Measurements from ENCODE around the gene LFNG. TPM values are rescaled to one million over a fixed set of nuclear protein-coding genes. Genes with fewer than 3 reads are reported as not detected.

Gene LFNG
- total RNA-seq, 1 experiment from 2014 or later, result 21.3 TPM

DNA sequence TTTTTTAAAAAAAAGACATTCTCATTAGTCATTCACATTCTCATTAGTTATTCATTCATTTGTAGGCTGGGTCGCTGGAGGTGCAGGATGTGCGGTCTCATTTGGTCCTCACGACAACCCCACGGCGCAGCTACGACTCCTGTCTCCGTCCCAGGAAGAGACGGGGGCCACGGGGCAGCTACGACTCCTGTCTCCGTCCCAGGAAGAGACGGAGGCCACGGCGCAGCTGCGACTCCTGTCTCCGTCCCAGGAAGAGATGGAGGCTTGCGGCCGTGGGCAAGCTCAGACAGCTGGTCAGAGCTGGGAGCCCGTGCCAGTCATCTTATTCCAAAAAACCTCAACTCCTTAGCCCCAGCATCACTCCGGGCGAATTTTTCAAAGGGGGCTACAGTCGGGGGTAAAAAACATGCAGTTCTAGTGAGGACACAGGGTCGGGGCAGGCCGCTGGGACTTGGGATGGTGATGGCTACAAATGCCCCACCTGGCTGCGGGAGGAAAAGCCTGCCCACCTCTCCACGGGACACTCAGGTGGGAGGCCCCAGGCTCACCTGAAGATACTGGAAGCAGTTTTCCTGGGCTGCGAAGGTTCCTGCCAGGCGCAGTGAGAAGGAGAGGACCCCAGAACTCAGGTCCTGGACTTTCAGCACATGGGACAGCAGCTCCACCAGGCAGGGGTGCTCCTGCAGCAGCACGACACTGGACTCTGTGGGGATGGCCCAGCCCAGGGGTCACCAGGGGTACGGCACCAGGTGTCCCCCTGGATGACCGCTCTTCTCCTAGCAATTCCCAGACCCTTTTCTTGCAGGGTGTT, 27.4 kb downstream of the LFNG start:
- no peak overlapping the region for H3K4me2 ChIP-seq
- CTCF ChIA-PET, result no interaction called here

DNA sequence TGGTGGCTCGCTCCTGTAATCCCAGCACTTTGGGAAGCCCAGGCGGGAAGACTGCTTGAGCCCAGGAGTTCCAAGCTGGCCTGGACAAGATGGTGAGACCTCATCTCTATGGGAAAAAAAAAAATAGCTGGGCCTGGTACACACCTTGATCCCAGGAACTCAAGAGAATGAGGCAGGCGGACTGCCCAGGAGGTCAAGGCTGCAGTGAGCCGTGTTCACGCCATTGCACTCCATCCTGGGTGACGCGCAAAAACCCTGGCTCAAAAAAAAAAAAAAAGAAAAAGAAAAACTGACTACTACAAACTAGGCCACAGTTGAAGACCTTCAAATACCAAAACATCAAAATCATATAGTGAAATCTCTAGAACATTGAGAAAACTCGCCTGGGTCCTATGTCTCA, 31.8 kb downstream of the LFNG start:
- Histone ChIP-seq H3F3A (ENCODE audit: insufficient read depth, low read depth) (peaks cover 31% of the 10 kb centered on the region), H3K27me3 (ENCODE audit: insufficient read depth, low read depth) (no peaks in the 10 kb centered on the region), H3K4me3 (no peak overlapping the region), H3K79me2 (ENCODE audit: low read depth) (peaks cover 26% of the 10 kb centered on the region), H4K20me1 (ENCODE audit: insufficient read depth) (peaks cover 27% of the 10 kb centered on the region), H3K9me2 (ENCODE audit: insufficient read depth) (no peaks in the 10 kb centered on the region), H3K4me2 (no peak overlapping the region), H3K36me3 (ENCODE audit: low read depth) (peaks cover 15% of the 10 kb centered on the region), H2AFZ (no peak overlapping the region), H3K4me1 (replicated peaks; ENCODE audit: insufficient read depth) (peaks cover 22% of the 10 kb centered on the region), H3K27ac (no peak overlapping the region), H3K9me3 (ENCODE audit: insufficient read depth, low read depth) (no peaks in the 10 kb centered on the region)
- no peak for TF ChIP-seq EZH2 (IDR thresholded peaks at IDR 0.05; ENCODE audit: low read depth)
- TF ChIP-seq, protein P1, sequence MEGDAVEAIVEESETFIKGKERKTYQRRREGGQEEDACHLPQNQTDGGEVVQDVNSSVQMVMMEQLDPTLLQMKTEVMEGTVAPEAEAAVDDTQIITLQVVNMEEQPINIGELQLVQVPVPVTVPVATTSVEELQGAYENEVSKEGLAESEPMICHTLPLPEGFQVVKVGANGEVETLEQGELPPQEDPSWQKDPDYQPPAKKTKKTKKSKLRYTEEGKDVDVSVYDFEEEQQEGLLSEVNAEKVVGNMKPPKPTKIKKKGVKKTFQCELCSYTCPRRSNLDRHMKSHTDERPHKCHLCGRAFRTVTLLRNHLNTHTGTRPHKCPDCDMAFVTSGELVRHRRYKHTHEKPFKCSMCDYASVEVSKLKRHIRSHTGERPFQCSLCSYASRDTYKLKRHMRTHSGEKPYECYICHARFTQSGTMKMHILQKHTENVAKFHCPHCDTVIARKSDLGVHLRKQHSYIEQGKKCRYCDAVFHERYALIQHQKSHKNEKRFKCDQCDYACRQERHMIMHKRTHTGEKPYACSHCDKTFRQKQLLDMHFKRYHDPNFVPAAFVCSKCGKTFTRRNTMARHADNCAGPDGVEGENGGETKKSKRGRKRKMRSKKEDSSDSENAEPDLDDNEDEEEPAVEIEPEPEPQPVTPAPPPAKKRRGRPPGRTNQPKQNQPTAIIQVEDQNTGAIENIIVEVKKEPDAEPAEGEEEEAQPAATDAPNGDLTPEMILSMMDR (conservative IDR thresholded peaks at IDR 0.05), result no peak
- ChIA-PET CTCF (interaction anchor here (0.7 kb wide), 1 partner anchor 23 kb away, joined by 6 read pairs; no protein-coding TSS in a partner anchor), POLR2A (ENCODE audit: unreplicated experiment) (no interaction called here)
- DNase-seq, result no peak
- intact Hi-C loops (cut with micrococcal nuclease; ENCODE audit: unreplicated experiment), result no loop called here
- BruUV-seq (replicated peaks), result no TSS peak

More for the DNA sequence above, 27.4 kb downstream of the LFNG start:
- POLR2A ChIA-PET (ENCODE audit: unreplicated experiment), result interaction anchor here (0.6 kb wide), 1 partner anchor 25 kb away, joined by 4 read pairs; no protein-coding TSS in a partner anchor
- Histone ChIP-seq H3F3A (ENCODE audit: insufficient read depth, low read depth) (peaks cover 18% of the 10 kb centered on the region; the same call in 1 of the 2 replicates), H3K79me2 (ENCODE audit: low read depth) (no peaks in the 10 kb centered on the region), H3K4me3 (no peak overlapping the region), H3K9me3 (ENCODE audit: insufficient read depth, low read depth) (no peaks in the 10 kb centered on the region), H3K9me2 (ENCODE audit: insufficient read depth) (no peaks in the 10 kb centered on the region), H3K36me3 (ENCODE audit: low read depth) (peaks cover 20% of the 10 kb centered on the region), H3K27ac (no peak overlapping the region), H3K27me3 (ENCODE audit: insufficient read depth, low read depth) (no peaks in the 10 kb centered on the region), H4K20me1 (ENCODE audit: insufficient read depth) (peaks cover 13% of the 10 kb centered on the region; the same call in 1 of the 2 replicates), H2AFZ (no peak overlapping the region), H3K4me1 (replicated peaks; ENCODE audit: insufficient read depth) (no peaks in the 10 kb centered on the region)
- no peak for TF ChIP-seq EZH2 (IDR thresholded peaks at IDR 0.05; ENCODE audit: low read depth)
- TF ChIP-seq, protein P1 (conservative IDR thresholded peaks at IDR 0.05), result no peak
- BruUV-seq (replicated peaks), result no TSS peak
- DNase-seq, result no peak
- intact Hi-C loops (cut with micrococcal nuclease; ENCODE audit: unreplicated experiment), result loop anchor here (10.0 kb wide), 1 partner anchor 1702 kb away; no protein-coding TSS in a partner anchor

DNA sequence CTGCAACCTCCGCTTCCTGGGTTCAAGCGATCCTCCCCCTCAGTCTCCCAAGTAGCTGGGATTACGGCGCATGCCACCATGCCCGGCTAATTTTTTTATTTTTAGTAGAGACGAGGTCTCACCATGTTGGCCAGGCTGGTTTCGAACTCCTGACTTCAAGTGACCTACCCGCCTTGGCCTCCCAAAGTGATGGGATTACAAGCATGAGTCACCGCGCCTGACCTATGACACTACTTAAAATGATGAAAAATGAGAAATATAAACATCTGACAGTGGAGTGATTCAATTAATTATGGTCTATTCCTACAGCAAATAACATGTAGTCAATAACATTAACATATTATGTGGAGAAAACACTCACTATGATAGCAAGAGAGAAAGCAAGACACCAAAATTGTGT, 33.5 kb downstream of the LFNG start:
- ChIA-PET POLR2A (ENCODE audit: unreplicated experiment) (no interaction called here), CTCF (interaction anchor here (0.7 kb wide), 1 partner anchor 169 kb away, joined by 3 read pairs; no protein-coding TSS in a partner anchor)
- Histone ChIP-seq H3K27ac (no peak overlapping the region), H3K4me2 (peak overlapping the region; percentile 98), H3K9me2 (ENCODE audit: insufficient read depth) (no peaks in the 10 kb centered on the region), H2AFZ (no peak overlapping the region), H3F3A (ENCODE audit: insufficient read depth, low read depth) (peaks cover 39% of the 10 kb centered on the region), H3K36me3 (ENCODE audit: low read depth) (peaks cover 14% of the 10 kb centered on the region), H3K4me3 (no peak overlapping the region), H3K9me3 (ENCODE audit: insufficient read depth, low read depth) (no peaks in the 10 kb centered on the region), H3K79me2 (ENCODE audit: low read depth) (peaks cover 26% of the 10 kb centered on the region), H3K4me1 (replicated peaks; ENCODE audit: insufficient read depth) (peaks cover 26% of the 10 kb centered on the region), H4K20me1 (ENCODE audit: insufficient read depth) (peaks cover 27% of the 10 kb centered on the region), H3K27me3 (ENCODE audit: insufficient read depth, low read depth) (no peaks in the 10 kb centered on the region)
- DNase-seq, result no peak
- no peak for TF ChIP-seq EZH2 (IDR thresholded peaks at IDR 0.05; ENCODE audit: low read depth)
- TF ChIP-seq, protein P1 (conservative IDR thresholded peaks at IDR 0.05), result no peak
- intact Hi-C loops (cut with micrococcal nuclease; ENCODE audit: unreplicated experiment), result no loop called here
- no TSS peak for BruUV-seq (replicated peaks)
